Effector memory CD4-positive, alpha-beta T cell (primary cell): ENCODE results near the gene SOCS1.

Experiments used
- DNase-seq, 3 donors: peaks; one replicate each; pipeline ENCODE4 v3.0.0-alpha.2; 2020
- H3K27ac ChIP-seq: 2 replicates; pipeline ENCODE4 v1.7.0; 2013; ENCODE audit warnings: mild to moderate bottlenecking, low read length, moderate library complexity; ENCODE audit not compliant: insufficient read depth, poor library complexity, severe bottlenecking
- H3K27me3 ChIP-seq: replicated peaks from 2 replicates; pipeline ENCODE4 v1.7.0; 2013; ENCODE audit warnings: mild to moderate bottlenecking, low read length; ENCODE audit not compliant: insufficient read depth, control insufficient read depth, poor library complexity, severe bottlenecking
- H3K36me3 ChIP-seq: 2 replicates; pipeline ENCODE4 v1.7.0; 2013; ENCODE audit warnings: mild to moderate bottlenecking, low read length, moderate library complexity; ENCODE audit not compliant: control insufficient read depth, insufficient read depth
- H3K4me1 ChIP-seq: 2 replicates; pipeline ENCODE4 v1.7.0; 2013; ENCODE audit warnings: low read length, mild to moderate bottlenecking; ENCODE audit not compliant: control insufficient read depth, insufficient read depth, poor library complexity, severe bottlenecking
- H3K4me3 ChIP-seq: 2 replicates; pipeline ENCODE4 v1.7.0; 2013; ENCODE audit warnings: low read length, low read depth, mild to moderate bottlenecking; ENCODE audit not compliant: insufficient read depth, poor library complexity, severe bottlenecking
- H3K9me3 ChIP-seq: 2 replicates; pipeline ENCODE4 v1.7.0; 2013; ENCODE audit warnings: mild to moderate bottlenecking, low read length, moderate library complexity; ENCODE audit not compliant: control insufficient read depth

The SOCS1 gene

DNA sequence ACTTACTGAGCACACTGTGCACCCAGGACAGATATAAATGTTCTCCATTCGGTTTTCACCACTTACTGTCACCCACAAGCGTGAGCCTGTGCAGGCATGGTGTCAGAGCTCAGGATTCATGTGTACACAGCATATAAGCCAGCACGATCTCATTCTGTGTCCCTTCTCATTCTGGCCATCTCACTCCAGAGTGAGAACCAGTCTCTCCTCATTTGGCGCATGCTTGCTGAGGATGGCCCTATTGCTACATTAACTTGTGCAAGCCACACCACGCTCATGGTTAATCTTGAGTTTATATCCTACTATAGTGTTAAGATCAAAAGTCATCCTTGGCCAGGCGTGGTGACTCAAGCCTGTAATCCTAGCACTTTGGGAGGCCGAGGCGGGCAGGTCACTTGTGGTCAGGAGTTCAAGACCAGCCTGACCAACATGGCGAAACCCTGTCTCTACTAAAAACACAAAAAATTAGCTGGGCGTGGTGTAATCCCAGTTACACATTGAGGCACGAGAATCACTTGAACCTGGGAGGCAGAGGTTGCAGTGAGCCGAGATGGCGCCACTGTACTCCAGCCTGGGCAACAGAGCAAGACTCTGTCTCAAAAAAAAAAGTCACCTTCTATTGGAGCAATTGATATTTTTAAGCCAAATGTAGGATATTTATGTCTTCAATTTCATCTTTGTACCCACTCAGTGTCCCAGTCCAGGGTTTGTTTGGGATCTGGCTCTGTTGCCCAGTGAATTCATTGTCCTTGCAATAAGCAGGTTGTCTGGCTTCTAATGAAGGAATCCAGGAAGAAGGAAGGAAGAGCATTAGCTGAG lies 20.9 kb downstream of the SOCS1 start:
- Histone ChIP-seq H3K36me3 (no peaks in the 10 kb centered on the region), H3K27ac (no peak overlapping the region), H3K27me3 (no peaks in the 10 kb centered on the region), H3K9me3 (no peaks in the 10 kb centered on the region), H3K4me1 (peaks cover 31% of the 10 kb centered on the region), H3K4me3 (no peak overlapping the region)
- DNase-seq = no peak

DNA sequence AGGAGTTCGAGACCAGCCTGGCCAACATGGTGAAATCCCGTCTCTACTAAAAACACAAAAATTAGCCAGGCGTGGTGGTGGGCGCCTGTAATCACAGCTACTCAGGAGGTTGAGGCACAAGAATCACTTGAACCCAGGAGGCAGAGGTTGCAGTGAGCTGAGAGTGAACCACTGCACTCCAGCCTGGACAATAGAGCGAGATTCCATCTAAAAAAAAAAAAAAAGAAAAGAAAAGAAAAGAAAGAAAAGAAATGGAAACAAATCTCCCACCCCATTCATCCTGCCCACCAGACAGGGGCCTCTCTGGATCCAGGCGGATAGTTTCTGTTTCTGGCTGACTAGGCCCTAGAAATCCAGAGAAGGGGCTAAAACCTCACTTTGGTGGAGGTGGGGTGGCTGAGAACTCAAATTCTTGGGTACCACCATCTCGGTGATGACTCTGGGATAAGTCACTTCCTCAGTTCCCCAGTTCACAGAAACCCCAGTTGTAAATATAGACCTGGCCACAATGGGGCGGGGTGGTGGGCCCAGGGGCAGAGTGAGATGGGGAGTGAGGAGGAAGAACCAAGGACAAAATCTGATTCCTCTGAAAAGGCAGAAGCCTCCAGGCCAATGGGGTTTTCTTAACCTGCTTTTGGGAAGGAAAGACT lies 22.2 kb downstream of the SOCS1 start:
- Histone ChIP-seq H3K4me1 (peaks cover 29% of the 10 kb centered on the region), H3K27me3 (no peaks in the 10 kb centered on the region), H3K4me3 (no peak overlapping the region), H3K36me3 (no peaks in the 10 kb centered on the region), H3K9me3 (no peaks in the 10 kb centered on the region), H3K27ac (peak overlapping the region; percentile 88)
- DNase-seq = peak in 2 of 3 donors; percentile 25 to 42

DNA sequence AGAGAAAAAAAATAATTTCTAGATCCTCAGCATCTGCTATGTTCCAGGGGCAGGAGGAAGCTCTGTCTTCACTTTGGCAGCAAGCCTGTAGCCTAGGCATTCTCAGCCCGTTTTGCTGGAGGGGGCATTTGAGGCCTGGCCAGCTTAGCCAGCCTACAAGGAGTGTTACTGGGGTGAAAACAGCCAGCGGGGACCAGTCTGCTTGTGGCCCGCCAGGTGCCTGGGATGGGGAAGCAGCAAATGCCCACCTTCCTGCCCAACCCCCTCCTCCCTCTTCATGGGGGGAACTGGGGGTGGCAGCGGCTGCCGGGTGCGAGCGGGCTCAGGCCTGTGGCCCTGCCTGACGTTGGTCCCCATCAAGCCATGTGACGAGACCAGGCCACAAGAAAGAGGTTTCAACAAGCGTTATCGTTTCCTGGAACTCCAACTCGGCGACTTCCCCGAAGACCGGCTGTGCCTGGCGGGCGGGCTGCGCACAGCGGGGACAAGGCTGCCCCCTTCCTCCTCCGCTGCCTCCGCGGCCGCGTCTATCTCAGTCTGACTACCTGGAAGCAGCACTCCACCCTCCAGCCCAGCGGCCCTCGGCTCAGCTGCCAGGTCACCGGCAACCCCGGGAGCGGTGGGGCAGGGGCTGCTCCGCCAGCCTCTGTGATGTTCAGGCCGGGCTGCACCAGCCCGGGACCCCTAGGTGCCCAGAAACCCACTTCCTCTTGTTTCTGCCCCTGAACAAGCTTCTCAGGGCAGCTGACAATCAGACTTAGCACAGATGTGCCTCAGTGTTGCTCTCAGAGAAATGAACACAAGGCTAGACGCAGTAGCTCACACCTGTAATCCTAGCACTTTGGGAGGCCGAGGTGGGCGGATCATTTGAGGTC lies 22.9 kb downstream of the SOCS1 start:
- peak; percentile 72 to 78 (median 73) for DNase-seq
- no peaks in the 10 kb centered on the region for H3K9me3 ChIP-seq
- peaks cover 29% of the 10 kb centered on the region for H3K4me1 ChIP-seq
- no peak overlapping the region for H3K4me3 ChIP-seq
- no peaks in the 10 kb centered on the region for H3K27me3 ChIP-seq
- H3K27ac ChIP-seq = peak overlapping the region; percentile 88
- no peaks in the 10 kb centered on the region for H3K36me3 ChIP-seq

DNA sequence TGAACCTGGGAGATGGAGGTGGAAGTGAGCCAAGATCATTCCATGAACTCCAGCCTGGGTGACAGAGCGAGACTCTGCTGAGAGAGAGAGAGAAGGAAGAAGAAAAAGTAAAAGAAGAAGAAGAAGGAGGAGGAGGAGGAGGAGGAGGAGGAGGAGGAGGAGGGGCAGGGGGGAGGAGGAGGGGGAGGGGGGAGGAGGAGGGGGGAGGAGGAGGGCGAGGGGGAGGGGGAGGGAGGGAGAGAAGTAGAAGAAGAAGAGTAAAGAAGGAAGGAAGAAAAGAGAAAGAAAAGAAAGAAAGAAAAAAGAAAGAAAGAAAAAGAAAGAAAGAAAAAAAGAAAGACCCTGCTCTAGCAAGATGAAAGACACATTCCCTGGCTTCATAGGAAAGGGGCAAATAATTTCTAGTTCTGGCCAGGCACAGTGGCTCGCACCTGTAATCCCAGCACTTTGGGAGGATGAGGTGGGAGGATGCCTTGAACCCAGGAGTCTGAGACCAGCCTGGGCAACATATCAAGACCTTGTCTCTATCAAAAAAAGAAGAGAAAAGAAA lies 23.6 kb downstream of the SOCS1 start:
- H3K4me3 ChIP-seq = no peak overlapping the region
- H3K4me1 ChIP-seq = peaks cover 29% of the 10 kb centered on the region
- no peak for DNase-seq
- no peaks in the 10 kb centered on the region for H3K9me3 ChIP-seq
- H3K27me3 ChIP-seq = no peaks in the 10 kb centered on the region
- H3K36me3 ChIP-seq = no peaks in the 10 kb centered on the region
- H3K27ac ChIP-seq = peak overlapping the region; percentile 88

DNA sequence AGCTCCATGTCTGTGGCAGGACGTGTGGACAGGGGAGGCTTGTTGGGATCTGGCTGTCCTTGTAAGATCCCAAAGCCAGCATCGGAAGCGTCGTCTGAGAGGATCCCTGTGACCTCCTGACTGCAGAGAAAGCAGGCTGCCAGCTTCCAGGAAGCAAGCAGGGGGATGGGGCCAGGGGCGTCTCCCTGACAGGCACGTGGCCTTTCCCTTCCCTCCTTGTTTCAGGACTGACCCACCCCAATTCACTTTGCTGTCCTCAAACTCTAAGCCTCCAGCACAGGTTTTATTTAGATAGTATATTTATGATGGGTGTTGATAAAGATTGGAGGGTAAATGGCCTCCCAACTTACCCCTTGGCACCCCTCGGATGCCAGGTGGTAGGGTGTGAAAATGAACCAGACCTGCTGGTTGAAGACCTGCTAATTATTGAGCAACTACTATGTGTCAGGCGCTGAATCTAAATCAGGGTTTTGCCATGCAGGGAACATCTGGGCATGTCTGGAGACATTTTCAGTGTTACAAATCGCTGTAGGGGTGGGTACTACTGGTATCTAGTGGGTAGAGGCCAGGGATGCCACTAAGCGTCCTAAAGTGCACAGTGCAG lies 24.5 kb downstream of the SOCS1 start:
- Histone ChIP-seq H3K36me3 (no peaks in the 10 kb centered on the region), H3K27ac (no peak overlapping the region), H3K4me3 (no peak overlapping the region), H3K9me3 (no peaks in the 10 kb centered on the region), H3K4me1 (peaks cover 29% of the 10 kb centered on the region), H3K27me3 (no peaks in the 10 kb centered on the region)
- no peak for DNase-seq

DNA sequence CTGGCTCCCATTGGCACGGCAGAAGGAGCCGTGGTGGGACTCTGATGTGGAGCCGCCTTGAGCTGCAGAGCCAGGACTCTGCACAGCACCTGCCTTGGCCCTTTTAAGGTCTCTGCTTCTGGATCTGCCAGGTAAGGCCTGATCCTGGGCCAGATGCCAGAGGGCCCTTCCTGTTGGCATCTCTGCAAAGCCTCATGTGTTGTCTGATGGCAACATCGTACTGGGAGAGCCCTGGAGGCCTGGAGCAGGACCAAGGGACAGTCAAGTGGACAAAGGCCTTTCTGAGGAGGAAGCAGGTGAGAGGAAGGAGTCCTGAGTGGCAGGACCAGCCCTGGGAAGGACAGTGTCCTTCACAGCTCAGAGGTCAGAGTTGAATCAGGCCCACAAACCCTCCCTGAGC lies 26.1 kb downstream of the SOCS1 start:
- Histone ChIP-seq H3K9me3 (no peaks in the 10 kb centered on the region), H3K4me1 (peaks cover 40% of the 10 kb centered on the region), H3K27ac (no peak overlapping the region)

DNA sequence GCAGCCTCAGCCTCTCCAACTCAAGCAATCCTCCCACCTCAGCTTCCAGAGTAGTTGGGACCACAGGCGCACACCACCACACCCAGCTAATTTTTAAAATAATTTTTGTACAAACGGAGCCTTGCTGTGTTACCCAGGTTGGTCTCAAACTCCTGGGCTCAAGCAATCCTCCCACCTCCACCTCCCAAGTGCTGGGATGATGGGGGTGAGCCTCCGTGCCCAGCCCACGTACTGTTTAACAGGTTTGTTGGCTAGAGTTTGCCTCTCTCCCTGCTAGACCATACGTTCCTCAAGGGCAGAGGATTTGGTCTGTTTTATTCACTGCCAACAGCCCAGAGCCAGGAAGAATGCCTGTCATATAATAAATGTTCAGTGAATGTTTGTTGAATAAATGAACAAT lies 26.6 kb downstream of the SOCS1 start:
- Histone ChIP-seq H3K27ac (no peak overlapping the region), H3K27me3 (no peaks in the 10 kb centered on the region), H3K4me3 (no peak overlapping the region), H3K9me3 (no peaks in the 10 kb centered on the region), H3K36me3 (no peaks in the 10 kb centered on the region), H3K4me1 (peaks cover 45% of the 10 kb centered on the region)
- no peak for DNase-seq

More for the DNA sequence above, 26.1 kb downstream of the SOCS1 start:
- H3K27me3 ChIP-seq = no peaks in the 10 kb centered on the region
- no peak overlapping the region for H3K4me3 ChIP-seq
- no peak for DNase-seq
- no peaks in the 10 kb centered on the region for H3K36me3 ChIP-seq

DNA sequence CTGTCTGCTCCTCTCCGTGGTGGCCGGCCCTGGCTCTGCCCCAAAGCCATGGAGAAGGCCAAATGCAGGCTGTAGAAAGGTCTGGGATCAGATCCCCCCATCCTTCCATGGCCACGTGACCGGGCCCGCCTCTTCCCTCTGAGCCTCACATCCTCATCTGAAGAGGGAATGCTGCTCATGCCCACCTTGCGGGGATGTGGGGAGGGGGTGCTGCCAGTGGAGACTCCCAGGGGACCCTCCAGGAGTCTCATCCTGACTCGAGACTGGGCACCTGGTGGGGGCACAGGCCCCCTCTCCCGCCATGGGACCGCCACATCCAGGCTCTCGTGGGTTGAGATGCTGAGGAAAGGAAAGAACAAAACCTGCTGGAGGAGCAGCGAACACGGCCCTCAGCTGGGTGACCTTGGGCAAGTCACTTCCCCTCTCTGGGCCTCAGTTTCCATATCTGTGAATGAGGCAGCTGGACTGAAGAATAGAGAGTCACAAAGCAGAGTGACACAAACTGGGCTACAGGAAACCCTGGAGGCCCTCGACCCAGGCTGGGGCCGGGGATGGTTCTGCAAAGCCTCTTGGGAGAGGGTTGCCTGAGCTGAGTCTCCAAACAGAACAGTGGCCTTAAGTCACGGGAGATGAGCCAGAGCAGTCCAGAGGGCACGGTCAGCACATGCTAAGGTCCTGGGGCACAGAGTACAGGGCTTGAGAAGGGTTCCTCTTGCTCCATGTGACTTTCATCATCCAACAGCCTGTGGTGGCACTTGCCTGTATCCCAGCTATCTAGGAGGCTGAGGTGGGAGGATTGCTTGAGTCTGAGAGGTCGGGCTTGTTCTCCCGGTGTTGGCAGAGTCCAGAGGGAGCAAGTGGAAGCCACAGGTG lies 30.1 kb downstream of the SOCS1 start:
- H3K4me3 ChIP-seq = peak overlapping the region; percentile 31
- H3K4me1 ChIP-seq = peaks cover 30% of the 10 kb centered on the region

More for the DNA sequence above, 30.1 kb downstream of the SOCS1 start:
- Histone ChIP-seq H3K27me3 (no peaks in the 10 kb centered on the region), H3K27ac (peak overlapping the region; percentile 82), H3K36me3 (no peaks in the 10 kb centered on the region), H3K9me3 (no peaks in the 10 kb centered on the region)
- DNase-seq = no peak
